GM19035 (cell line): ENCODE measurements around the gene EIF5A.

ENCODE experiments used
- ATAC-seq: cut with Tn5 transposase; IDR thresholded peaks from one replicate; pipeline ENCODE4 v1.9.1; 2021; ENCODE audit not compliant: unreplicated experiment

Gene EIF5A

DNA sequence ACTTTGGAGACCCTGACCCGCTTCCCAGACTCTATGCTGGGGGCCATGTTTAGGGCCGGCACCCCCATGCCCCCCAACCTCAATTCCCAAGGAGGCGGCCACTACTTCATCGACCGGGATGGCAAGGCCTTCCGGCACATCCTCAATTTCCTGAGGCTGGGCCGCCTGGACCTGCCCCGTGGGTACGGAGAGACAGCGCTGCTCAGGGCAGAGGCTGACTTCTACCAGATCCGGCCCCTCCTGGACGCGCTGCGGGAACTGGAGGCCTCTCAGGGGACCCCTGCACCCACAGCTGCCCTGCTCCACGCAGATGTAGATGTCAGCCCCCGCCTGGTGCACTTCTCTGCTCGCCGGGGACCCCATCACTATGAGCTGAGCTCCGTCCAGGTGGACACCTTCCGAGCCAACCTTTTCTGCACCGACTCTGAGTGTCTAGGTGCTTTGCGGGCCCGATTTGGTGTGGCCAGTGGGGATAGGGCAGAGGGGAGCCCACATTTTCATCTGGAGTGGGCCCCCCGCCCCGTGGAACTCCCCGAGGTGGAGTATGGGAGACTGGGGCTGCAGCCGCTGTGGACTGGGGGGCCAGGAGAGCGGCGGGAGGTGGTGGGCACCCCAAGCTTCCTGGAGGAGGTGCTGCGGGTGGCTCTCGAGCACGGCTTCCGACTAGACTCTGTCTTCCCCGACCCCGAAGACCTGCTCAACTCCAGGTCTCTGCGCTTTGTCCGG is 45.6 kb downstream of the EIF5A start:
- no peak for ATAC-seq

DNA sequence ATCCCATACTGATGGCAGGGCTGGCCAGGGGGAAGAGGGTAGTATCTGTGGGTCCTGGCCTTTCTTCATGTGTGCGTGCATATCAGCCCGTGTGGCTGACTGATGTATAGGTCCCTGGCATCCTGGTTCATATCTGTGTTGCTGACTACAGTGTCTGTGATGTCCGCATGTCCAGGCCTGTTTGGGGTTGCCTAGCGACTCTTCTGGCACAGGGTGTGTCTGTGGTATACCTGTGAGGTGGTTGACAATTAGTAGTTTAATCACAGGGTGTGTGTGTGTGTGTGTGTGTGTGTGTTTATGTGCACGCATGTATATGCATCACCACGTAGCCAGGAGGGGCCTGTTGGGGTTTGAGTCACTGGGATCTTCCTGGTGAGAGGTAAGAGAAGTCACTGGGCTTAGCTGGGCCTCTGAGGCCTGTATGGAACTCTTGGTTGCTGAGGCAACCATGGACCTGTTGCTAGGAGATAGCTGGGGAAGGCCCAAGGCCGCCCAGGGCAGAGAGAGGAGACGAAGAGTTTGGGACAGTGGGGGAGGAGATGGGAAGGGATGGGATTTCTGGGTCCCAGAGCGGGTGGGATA is 46.9 kb downstream of the EIF5A start:
- no peak for ATAC-seq

DNA sequence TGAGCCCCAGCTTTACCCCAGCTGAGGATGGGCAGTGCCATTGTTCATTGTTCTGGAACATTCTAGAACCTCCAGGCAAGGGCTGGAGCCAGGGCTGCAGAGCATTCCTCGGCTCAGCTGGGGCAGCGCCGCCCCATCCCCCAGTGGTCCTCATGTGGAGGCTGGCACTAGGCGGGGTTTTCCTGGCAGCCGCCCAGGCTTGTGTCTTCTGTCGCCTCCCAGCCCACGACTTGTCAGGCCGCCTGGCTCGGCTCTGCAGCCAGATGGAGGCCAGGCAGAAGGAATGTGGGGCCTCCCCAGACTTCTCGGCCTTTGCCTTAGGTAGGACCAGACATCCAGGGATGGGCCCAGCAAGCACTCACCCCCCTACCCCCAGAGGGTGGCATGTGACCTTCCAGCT is 47.6 kb downstream of the EIF5A start, which contains the start of gene TMEM95:
TSS of gene TMEM95 (plus strand) at position 104 of the 400 bp plus-strand sequence. CDS start at position 153, 49 bp downstream.
- ATAC-seq = no peak

DNA sequence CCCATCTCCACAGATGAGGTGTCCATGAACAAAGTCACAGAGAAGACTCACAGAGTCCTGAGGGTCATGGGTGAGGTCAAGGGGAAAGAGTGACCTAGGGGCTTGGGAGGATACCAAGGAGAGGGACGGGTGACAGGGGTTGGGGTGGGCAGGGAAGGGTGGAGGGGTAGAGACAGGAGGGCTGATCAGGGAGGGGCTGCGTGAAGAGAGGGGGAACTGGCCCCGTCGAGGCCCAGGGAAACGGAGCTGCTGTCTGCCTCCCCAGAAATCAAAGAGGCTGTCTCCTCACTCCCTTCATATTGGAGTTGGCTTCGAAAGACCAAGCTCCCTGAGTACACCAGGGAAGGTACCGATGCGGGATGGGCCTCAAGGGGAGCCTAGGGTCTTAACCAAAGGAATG is 48.1 kb downstream of the EIF5A start:
- no peak for ATAC-seq

DNA sequence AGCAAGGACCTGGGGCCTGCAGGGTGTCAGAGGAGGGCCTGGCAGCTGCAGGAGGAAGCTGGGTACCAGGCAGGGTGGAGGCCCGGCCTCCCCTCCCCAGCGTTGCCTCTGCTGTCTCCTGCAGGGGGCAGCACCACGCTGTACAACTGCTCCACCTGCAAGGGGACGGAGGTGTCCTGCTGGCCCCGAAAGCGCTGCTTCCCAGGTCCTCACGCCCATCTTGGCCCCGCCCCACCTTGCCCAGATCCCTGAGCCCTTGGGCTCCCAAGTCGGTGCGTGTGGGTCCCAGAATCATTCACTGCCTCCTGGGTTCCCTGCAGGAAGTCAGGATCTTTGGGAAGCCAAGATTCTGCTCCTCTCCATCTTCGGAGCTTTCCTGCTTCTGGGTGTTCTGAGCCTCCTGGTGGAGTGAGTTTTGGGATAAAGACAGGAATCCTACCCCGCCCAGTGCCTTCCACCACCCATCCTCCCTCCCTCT is 48.7 kb downstream of the EIF5A start:
- ATAC-seq = no peak

DNA sequence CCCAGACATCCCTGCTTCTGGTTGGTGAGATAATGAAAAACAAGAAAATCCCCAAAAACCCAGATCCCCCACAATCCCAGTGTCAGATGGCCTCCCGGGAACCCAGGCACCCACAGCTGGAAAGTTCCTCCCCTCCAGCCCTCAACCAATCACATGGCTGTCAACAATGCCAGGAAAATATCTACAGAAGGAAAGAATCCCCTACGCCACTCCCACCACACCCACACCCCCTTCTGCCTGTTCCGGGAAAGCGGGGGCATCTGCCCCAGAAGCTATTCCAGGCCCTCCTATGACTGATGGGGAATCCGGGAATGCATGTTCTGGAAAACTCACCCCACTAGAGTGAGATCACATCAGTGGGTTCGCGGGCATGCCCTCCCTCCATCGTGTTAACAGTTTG is 49.3 kb downstream of the EIF5A start:
- ATAC-seq = no peak

DNA sequence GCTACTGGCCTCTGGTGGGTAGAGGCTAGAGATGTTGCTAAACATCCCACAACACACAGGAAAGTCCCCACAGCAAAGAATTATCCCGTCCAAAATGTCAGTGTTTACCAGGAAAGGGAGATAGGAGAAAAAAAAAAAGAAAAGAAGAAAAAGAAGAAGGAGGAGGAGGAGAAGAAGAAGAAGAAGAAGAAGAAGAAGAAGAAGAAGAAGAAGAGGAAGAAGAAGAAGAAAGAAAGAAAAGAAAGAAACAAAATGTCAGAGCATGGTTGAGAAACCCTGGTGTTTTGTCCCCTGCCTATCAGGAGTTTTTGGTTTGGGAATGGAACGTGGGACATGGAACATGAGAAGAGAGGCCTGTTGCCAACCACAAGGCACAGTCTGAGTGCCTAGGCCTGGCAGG is 50.0 kb downstream of the EIF5A start:
- no peak for ATAC-seq

DNA sequence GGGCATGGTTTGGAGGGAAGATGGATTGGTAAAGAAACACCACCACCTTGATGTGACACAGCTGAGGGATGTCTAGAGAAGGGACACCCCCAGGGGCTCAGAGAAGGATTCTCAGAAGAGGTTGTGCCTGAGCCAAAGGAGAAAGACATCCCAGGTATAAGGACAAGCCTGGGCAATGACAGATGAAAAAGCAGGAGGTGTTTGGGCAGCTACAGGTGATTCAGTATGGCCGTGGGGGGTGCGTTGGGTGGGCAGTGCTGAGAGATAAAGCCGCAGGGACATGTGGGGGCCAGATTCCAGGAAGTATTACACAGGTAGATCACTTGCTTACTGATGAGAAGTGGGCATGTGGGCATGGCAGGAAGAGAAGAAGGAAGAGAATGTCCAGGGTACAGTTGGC is 54.5 kb downstream of the EIF5A start:
- no peak for ATAC-seq
